Urinary bladder (tissue), 4 donors: Measurements from ENCODE around the gene MPLKIP. TPM values are rescaled to one million over a fixed set of nuclear protein-coding genes. Genes with fewer than 3 reads are reported as not detected.

Experiments used
- DNase-seq: peaks from one replicate; pipeline ENCODE4 v3.0.0-alpha.2; 2015; ENCODE audit errors: extremely low spot score
- H3K27ac ChIP-seq: one replicate; pipeline ENCODE4 v1.5.1; 2013; ENCODE audit warnings: low read depth, mild to moderate bottlenecking, moderate library complexity
- H3K36me3 ChIP-seq: one replicate; pipeline ENCODE4 v1.6.1; 2013; ENCODE audit warnings: mild to moderate bottlenecking, moderate library complexity; ENCODE audit not compliant: insufficient read depth
- H3K4me1 ChIP-seq: one replicate; pipeline ENCODE4 v1.6.1; 2013; ENCODE audit warnings: mild to moderate bottlenecking, moderate library complexity; ENCODE audit not compliant: insufficient read depth
- H3K4me3 ChIP-seq: one replicate; pipeline ENCODE4 v1.5.1; 2013; ENCODE audit warnings: low read depth, low read length
- WGBS: extraction: QIAGEN DNeasy Blood & Tissue Kit; methylation state at CpG from one replicate; pipeline ENCODE4 v1.1.7; 2013; 5-methylcytosine and 5-hydroxymethylcytosine counted together
- polyA plus RNA-seq: library from polyadenylated mRNA; stranded (reverse); fragments of 200-250 nt; gene quantifications from one replicate; pipeline ENCODE4 v1.2.3, GENCODE V29; 2013
- total RNA-seq: library from RNA; depleted of rRNA; stranded (reverse); fragments of >200 nt; gene quantifications from one replicate; pipeline ENCODE4 v1.2.3, GENCODE V29; 2014
- donor health status: healthy with polysubstance abuse.
- donor health status: healthy.

MPLKIP gene
- total and polyA plus RNA-seq, 2 donors: 10.3 to 37.1 TPM

DNA sequence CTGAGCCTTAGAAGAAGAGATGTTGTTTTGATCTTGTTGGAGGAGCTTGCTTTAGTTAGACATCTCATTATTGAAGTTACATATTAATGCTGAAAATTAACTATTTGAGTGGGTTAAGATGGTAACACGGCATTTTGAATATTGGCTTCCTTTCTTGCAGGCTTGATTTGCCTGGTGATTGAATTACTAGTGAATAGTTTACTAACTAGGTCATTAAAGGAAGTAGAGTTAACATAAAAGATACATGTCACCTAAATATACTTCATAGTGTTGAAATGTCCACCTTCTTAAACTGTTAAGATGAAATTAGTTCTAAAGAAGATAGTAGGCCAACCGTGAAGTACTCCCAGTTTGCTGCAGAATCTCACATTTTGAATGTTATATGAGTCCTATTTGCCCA, 18.5 kb downstream of the MPLKIP start:
- Histone ChIP-seq H3K27ac (no peak overlapping the region), H3K4me3 (no peak overlapping the region), H3K4me1 (no peaks in the 10 kb centered on the region), H3K36me3 (no peaks in the 10 kb centered on the region)
- 94% methylated on average over 2 of the region's 2 CpGs for WGBS
- no peak for DNase-seq

DNA sequence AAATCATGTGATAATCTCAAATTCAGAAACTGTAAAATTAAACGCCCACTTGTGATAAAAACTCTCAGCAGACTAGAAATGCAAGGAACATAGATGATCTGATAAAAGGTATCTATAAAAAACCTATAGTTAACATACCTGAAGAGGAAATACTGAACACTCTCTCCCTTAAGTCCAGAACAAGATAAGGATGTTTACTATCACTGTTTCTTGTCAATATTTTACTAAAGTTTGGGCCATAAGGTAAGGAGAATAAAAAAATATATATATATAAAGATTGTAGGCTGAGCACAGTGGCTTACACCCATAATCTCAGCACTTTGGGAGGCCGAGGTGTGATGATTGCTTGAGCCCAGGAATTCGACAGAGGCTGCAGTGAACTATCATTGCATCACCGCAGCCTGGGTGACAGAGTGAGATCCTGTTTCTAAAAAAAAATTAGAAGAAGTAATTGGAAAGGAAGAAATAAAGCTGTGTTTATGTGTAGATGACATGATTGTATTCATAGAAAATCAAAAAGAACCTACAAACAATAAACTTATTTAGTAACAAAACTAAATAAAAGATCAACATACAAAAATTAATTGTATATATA, 28.4 kb downstream of the MPLKIP start:
- WGBS: 59% methylated on average over 4 of the region's 4 CpGs
- Histone ChIP-seq H3K27ac (no peak overlapping the region), H3K4me1 (no peaks in the 10 kb centered on the region), H3K4me3 (no peak overlapping the region), H3K36me3 (no peaks in the 10 kb centered on the region)
- DNase-seq: no peak

DNA sequence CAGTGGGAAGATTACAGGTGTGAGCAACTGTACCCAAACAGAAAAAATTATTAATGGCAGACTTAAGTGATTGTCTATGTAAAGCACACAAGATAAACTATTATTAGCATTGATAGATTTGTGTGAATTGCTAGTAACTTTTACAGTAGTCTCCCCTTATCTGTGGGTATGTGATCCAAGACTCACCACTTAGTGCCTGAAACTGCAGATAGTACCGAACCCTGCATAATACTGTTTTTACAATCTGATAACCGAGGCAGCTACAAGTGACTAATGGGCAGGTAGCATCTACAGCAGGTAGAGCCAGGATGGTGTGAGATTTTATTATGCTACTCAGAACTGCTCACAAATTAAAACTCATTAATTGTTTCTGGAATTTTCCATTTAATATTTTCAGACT, 31.5 kb downstream of the MPLKIP start:
- DNase-seq: no peak
- Histone ChIP-seq H3K36me3 (no peaks in the 10 kb centered on the region), H3K4me3 (no peak overlapping the region), H3K4me1 (no peaks in the 10 kb centered on the region), H3K27ac (no peak overlapping the region)
- 83% methylated on average over 2 of the region's 2 CpGs for WGBS

DNA sequence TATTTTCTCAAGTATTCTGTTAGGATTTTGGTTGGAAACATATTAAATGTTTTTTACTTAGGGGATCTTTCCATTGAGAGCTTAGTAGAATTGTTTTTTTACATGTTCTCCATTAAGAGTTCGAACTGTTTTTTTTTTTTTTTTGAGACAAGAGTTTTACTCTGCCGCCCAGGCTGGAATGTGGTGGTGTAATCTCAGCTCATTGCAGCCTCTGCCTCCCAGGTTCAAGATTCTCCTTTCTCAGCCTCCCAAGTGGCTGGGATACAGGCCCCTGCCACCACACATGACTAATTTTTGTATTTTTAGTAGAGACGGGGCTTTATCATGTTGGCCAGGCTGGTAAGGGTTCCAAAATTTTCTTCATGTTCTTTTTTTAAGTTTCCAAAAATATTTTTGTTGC, 33.2 kb downstream of the MPLKIP start:
- H3K4me3 ChIP-seq: no peak overlapping the region
- no peak overlapping the region for H3K27ac ChIP-seq
- no peaks in the 10 kb centered on the region for H3K36me3 ChIP-seq
- DNase-seq: no peak
- WGBS: 67% methylated on average over 3 of the region's 3 CpGs
- no peaks in the 10 kb centered on the region for H3K4me1 ChIP-seq

DNA sequence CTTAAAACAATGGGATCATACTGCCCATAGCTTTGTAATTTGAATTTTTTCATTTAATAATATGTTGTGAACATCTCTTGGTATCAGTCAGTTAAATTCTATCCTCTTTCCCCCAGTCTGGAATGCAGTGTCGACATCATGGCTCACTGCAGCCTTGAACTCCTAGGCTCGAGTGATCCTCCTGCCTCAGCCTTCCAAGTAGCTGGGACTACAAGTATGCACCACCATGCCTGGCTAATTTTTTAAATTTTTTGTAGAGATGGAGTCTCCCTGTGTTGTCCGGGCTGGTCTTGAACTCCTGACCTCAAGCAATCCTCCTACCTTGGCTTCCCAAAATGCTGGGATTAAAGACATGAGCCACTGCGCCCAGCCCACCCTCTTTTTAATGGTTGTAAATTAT, 34.6 kb downstream of the MPLKIP start:
- Histone ChIP-seq H3K27ac (no peak overlapping the region), H3K4me3 (no peak overlapping the region), H3K36me3 (no peaks in the 10 kb centered on the region), H3K4me1 (no peaks in the 10 kb centered on the region)
- no peak for DNase-seq
- 73% methylated on average over 4 of the region's 4 CpGs for WGBS

DNA sequence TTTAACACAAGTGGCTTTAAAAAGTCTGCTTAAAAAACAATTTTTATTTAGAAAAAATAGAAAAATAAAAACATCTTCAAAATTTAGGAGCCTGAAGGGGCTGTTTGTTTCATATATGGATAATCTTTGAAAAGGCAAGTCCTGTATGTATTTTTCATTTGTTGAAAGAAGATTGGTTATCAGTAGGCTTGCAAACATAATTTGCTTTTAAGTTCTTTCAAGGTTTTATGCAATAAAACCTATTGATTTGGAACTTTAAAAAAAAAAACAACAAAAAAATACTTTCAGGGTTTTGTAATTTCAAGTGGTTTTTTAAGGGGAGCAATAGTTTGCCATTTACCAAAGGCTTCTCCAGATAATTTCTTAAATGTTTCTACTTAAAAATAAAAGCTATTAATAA, 35.6 kb downstream of the MPLKIP start:
- Histone ChIP-seq H3K36me3 (peaks cover 6% of the 10 kb centered on the region), H3K4me1 (no peaks in the 10 kb centered on the region), H3K4me3 (no peak overlapping the region), H3K27ac (no peak overlapping the region)
- no peak for DNase-seq

DNA sequence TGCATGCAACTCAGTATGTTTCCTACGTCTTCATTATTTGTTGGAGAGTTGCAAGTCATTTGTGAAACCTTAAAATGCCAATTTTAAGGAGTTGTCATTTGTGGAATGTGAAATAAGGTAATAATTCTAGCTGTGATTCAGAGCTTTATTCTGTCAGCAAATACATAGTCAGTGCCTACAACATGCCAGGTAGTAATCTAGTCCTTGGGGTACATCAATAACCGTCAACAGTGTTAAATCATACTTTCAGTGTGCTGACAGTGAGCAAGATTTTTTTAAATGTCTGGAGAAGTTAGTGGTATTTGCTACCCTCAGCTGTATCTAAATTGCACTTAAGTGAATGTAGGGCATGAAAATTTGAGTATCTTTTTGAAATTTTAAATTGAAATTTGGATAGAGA, 36.7 kb downstream of the MPLKIP start:
- Histone ChIP-seq H3K36me3 (peaks cover 6% of the 10 kb centered on the region), H3K27ac (no peak overlapping the region), H3K4me1 (no peaks in the 10 kb centered on the region), H3K4me3 (no peak overlapping the region)
- no peak for DNase-seq
- WGBS: 83% methylated on average over 2 of the region's 2 CpGs

DNA sequence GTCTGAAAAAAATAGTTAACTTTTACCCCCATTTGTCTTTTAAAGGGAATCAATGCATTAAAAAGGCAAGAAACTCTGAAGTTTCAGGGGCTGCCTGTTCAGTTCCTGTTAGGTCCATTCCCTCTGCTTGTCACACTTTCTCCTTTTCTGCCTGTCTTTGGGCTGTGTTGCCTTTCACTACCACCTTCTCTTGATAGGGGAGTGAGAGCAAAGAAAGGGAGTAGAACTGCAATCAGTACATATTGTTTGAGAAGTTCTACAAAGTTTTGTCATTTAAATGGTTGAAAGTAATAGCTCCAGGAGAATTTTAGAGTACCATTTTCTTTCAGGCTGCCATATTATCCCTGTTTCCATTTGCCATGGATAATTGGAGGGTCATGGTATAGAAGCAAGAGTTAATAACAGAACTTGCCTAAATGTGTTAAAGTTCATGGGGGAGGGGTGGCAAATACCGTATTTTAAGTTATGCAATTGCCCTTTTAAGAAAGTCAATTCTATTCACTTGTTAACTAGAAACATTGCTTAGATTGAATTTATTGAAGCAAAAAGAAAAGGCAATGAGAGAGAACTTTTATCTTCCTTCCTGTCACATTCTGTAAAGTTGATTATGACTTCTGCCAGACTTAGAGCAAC, 38.6 kb downstream of the MPLKIP start:
- 50% methylated on average over 1 of the region's 1 CpG for WGBS
- Histone ChIP-seq H3K4me1 (no peaks in the 10 kb centered on the region), H3K36me3 (peaks cover 6% of the 10 kb centered on the region), H3K4me3 (no peak overlapping the region), H3K27ac (no peak overlapping the region)
- DNase-seq: no peak

DNA sequence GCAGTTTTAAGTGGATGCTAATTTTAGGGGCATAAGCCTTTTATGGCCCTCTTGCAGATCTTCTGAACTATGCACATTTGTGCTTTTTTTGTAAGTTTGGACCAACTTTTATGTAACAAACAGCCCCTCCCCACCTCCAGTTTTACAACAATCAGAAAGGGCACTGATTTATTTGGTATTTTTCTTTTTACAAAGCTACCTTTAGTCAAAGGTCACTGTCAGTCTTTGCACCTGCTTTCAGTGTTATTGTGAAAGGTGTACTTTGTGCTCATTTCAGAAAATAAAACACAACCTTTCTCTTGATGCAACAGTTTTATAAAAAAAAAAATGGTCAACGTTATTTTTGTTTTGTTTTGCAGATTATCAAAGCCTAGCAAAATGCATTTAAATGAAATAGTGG, 39.2 kb downstream of the MPLKIP start:
- WGBS: 69% methylated on average over 1 of the region's 1 CpG
- Histone ChIP-seq H3K27ac (no peak overlapping the region), H3K36me3 (peaks cover 6% of the 10 kb centered on the region), H3K4me1 (no peaks in the 10 kb centered on the region), H3K4me3 (no peak overlapping the region)
- no peak for DNase-seq

DNA sequence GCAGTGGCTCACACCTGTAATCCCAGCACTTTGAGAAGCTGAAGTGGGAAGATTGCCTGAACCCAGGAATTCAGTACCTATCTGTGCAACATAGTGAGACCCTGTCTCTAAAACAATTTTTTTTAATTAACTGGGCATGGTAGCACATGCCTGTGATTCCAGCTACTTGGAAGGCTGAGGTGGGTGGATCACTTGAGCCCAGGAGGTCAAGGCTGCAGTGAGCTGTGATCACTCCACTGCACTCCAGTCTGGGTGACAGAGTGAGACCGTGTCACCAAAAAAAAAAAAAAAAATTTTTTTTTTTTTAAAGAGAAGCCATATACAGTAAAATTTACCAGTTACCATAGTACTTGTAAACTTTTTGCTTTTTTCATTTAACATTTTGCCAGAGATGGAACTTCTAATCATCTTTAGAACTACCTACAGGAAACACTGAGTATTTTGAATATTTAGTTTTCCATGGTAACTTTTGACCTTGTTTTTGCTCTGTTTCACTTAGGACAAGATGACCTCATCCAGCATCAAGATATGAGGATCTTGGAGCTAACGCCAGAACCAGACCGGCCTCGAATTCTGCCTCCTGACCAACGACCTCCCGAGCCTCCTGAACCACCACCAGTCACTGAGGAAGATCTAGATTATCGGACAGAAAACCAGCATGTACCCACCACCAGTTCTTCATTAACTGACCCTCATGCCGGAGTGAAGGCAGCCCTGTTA, 40.6 kb downstream of the MPLKIP start:
- H3K36me3 ChIP-seq: peaks cover 6% of the 10 kb centered on the region
- DNase-seq: no peak
- no peak overlapping the region for H3K27ac ChIP-seq
- no peak overlapping the region for H3K4me3 ChIP-seq
- H3K4me1 ChIP-seq: no peaks in the 10 kb centered on the region
- WGBS: 90% methylated on average over 8 of the region's 8 CpGs

DNA sequence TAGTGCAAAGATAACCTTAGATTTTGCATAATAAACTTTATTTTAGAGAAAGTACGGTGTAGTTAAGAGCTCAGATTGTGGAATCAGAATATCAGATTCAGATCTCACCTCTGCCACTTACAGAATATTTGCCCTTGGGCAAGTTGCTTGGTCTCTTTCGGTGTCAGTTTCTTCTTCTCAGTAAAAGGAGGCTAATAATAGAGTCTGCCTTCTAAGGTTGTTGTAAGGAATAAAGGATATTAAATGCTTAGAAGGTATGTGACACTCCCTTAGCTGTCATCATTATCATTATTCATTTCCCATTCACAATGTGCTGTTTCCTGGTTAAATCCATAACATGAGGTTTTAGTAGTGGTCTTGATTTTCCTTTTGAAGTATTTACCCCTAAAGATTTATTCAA, 42.2 kb downstream of the MPLKIP start:
- 74% methylated on average over 2 of the region's 2 CpGs for WGBS
- Histone ChIP-seq H3K36me3 (peaks cover 6% of the 10 kb centered on the region), H3K4me1 (no peaks in the 10 kb centered on the region), H3K27ac (no peak overlapping the region), H3K4me3 (no peak overlapping the region)
- DNase-seq: no peak

DNA sequence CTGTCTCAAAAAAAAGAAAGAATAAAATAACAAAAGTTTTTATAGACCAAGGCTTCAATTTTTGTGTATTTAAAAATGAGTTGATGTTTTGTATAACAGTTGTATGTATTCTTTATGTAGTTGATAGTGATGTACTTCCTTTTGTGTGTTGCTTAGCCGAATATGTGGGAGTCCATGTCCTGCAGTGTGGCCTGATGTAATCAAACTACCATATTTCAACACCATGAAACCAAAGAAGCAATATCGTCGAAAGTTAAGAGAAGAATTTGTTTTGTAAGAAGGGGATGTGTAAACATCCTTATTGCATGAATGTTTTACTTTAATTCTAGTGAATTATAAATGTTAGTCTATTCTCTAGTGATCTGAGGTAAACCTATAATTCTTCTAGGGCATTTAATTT, 56.6 kb downstream of the MPLKIP start:
- 81% methylated on average over 3 of the region's 3 CpGs for WGBS
- no peak overlapping the region for H3K27ac ChIP-seq
- H3K4me1 ChIP-seq: no peaks in the 10 kb centered on the region
- DNase-seq: no peak
- H3K4me3 ChIP-seq: no peak overlapping the region
- H3K36me3 ChIP-seq: no peaks in the 10 kb centered on the region
